Uterus (tissue), 4 donors: ENCODE results near the gene DIDO1. TPM values are rescaled to one million over a fixed set of nuclear protein-coding genes. Genes with fewer than 3 reads are reported as not detected.
A peak's percentile ranks its signal among the peaks of the same experiment; 100 is the strongest.

ENCODE experiments used
- DNase-seq, 2 donors: peaks; one replicate each; pipeline ENCODE4 v3.0.0-alpha.2; 2019 to 2020
- H3K27ac ChIP-seq, 2 donors: fragments of 200-600 bp; sonication (generic); 1 replicate in 1 of 2; 2 replicates in 1 of 2; pipeline ENCODE4 v1.5.1; 2016 to 2018
- H3K27me3 ChIP-seq, 2 donors: fragments of 200-600 bp; sonication (generic); one replicate each; pipeline ENCODE4 v1.5.1; 2018 to 2019; ENCODE audit warnings: control low read depth in 1 of 2
- H3K36me3 ChIP-seq, 2 donors: fragments of 200-600 bp; sonication (generic); one replicate each; pipeline ENCODE4 v1.5.1; 2019; ENCODE audit warnings: control low read depth in 1 of 2
- H3K4me1 ChIP-seq, 2 donors: fragments of 200-600 bp; sonication (generic); one replicate each; pipeline ENCODE4 v1.5.1; 2018 to 2019; ENCODE audit warnings: control low read depth in 1 of 2
- H3K4me3 ChIP-seq, 2 donors: fragments of 200-600 bp; sonication (generic); 1 replicate in 1 of 2; 2 replicates in 1 of 2; pipeline ENCODE4 v1.5.1; 2018 to 2019; ENCODE audit warnings: mild to moderate bottlenecking in 1 of 2
- H3K9me3 ChIP-seq, 2 donors: fragments of 200-600 bp; sonication (generic); one replicate each; pipeline ENCODE4 v1.5.1; 2019; ENCODE audit warnings: control low read depth in 1 of 2
- POLR2A ChIP-seq, 2 donors: fragments of 450-650 bp; IDR thresholded peaks; one replicate each; pipeline ENCODE4 v1.6.1; 2016; ENCODE audit warnings: antibody characterized with exemption in 2 of 2, mild to moderate bottlenecking in 1 of 2, moderate library complexity in 1 of 2
- intact Hi-C: fragments of 100-400 bp; cut with DNase I; formaldehyde crosslinking; loops from one replicate; pipeline ENCODE4 v1.15.1; 2023; ENCODE audit warnings: low total_unique reads
- total RNA-seq, 4 donors: library from RNA; depleted of rRNA in 3 of 4; stranded (reverse); fragments of >200 nt in 3 of 4; gene quantifications; one replicate each; pipeline versions ENCODE4 v1.1.0 to v1.2.4, GENCODE V29; 2014 to 2023
- TF ChIP-seq, protein P1 (sequence below), 4 experiments: fragments of 200-600 bp in 2 of 4; fragments of 450-650 bp in 2 of 4; sonication (generic) in 2 of 4; IDR thresholded peaks; one replicate each; pipeline ENCODE4 v1.5.1; 2016 to 2019; ENCODE audit warnings: antibody characterized with exemption in 4 of 4, mild to moderate bottlenecking in 2 of 4, moderate library complexity in 1 of 4
- donor health status: DM: yes; HTN: yes; CAD: no.

DIDO1 gene
- total RNA-seq, 4 donors from 2014 or later, result 20.9 to 92.8 (median 78.8) TPM

DNA sequence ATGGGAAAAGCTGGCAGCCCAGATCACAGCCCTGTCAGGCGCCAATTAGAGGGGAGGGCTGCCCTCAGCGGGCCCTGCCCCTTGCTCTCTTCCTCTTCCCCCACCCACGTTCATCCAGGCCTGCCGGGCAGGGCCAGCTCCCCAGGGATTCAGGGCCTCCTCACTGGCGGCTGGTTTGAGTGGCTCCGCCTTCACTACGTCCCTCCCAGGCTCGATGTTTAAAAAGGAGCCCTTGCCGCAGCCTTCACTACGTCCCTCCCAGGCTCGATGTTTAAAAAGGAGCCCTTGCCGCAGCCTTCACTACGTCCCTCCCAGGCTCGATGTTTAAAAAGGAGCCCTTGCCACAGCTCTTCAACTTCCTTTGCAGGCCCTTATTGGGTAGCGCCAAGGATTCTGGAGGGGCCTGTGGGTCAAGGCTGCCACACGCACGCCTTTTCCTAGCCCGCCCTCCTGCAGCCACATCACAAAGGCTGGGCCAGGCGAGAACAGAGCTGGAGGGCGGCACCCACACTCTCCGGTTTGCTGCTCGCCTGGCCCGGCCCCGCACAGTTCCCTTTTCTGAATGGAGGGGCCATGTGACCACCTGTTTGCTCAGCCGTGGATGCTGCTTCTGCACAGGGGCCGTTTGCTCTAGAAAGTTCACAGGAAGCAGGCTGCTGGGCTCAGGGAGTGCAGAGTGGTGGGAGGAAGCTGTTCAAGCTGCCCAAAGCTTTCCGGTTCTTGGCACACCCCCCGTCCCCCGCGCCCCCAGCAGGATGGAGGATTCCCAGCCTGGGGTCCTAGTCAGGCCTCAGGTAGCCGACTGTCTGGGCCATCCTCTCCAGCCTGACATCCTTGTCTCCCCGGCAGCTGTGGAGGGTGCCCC is 27.8 kb upstream of the DIDO1 start:
- Histone ChIP-seq H3K4me3 (peak overlapping the region; percentile 7 to 20), H3K9me3 (no peaks in the 10 kb centered on the region), H3K36me3 (no peaks in the 10 kb centered on the region), H3K27ac (peak overlapping the region; percentile 65 to 83), H3K27me3 (no peaks in the 10 kb centered on the region), H3K4me1 (peaks cover 5 to 18% of the 10 kb centered on the region in 2 donors)
- DNase-seq, result peak; percentile 52 to 62
- intact Hi-C loops, result no loop called here
- TF ChIP-seq, protein P1, sequence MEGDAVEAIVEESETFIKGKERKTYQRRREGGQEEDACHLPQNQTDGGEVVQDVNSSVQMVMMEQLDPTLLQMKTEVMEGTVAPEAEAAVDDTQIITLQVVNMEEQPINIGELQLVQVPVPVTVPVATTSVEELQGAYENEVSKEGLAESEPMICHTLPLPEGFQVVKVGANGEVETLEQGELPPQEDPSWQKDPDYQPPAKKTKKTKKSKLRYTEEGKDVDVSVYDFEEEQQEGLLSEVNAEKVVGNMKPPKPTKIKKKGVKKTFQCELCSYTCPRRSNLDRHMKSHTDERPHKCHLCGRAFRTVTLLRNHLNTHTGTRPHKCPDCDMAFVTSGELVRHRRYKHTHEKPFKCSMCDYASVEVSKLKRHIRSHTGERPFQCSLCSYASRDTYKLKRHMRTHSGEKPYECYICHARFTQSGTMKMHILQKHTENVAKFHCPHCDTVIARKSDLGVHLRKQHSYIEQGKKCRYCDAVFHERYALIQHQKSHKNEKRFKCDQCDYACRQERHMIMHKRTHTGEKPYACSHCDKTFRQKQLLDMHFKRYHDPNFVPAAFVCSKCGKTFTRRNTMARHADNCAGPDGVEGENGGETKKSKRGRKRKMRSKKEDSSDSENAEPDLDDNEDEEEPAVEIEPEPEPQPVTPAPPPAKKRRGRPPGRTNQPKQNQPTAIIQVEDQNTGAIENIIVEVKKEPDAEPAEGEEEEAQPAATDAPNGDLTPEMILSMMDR (IDR thresholded peaks at IDR 0.05), result no peak
- peak in 1 of 2 donors; percentile 9 for TF ChIP-seq POLR2A (IDR thresholded peaks at IDR 0.05)

DNA sequence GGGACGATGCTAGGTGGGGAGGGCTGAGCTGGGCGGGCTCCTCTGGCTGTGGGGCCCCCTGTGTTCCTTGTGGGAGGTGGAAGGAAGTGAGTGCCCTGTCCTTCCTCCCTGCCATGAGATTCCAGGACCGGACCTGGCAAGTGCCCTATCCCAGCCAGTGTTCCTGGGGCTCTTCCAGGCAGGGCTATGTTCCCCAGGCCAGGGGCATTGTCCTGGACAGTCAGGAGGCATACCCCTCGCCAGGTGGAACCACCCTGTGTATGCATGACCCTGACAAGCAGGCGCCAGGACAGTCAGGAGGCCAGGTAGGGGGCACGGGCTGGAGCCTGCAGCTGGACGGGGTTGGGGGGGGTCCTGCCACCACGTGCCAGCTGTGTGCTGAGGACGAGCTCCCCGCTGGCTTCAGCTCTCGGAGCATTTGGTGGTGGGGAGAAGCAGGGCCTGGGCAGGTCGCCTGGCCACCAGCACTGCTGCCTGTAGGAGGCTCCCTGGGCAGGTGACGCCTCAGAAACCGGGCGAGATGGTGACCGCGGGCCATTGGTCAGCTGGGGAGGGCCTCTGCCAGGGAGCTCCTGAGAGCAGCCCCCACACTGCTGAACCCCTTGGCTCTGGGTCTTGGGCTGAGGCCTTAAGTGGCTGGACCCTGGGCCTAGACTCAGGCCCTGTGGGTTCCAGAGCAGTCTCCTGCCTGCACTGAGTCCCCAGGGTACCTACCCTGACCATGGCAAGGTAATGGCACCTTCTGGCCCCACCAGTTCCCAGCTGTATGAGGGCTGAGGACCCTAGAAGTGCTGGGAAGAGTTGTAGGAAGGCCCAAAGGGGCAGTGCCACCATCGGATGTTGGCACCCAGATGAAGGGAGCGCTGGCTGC is 26.9 kb upstream of the DIDO1 start:
- no peaks in the 10 kb centered on the region for H3K27me3 ChIP-seq
- H3K4me1 ChIP-seq, result peaks cover 5 to 18% of the 10 kb centered on the region in 2 donors
- intact Hi-C loops, result no loop called here
- no peaks in the 10 kb centered on the region for H3K36me3 ChIP-seq
- DNase-seq, result no peak
- H3K9me3 ChIP-seq, result no peaks in the 10 kb centered on the region
- peak overlapping the region; percentile 65 to 83 for H3K27ac ChIP-seq
- peak overlapping the region; percentile 7 to 20 for H3K4me3 ChIP-seq
- no peak for TF ChIP-seq POLR2A (IDR thresholded peaks at IDR 0.05)
- TF ChIP-seq, protein P1 (IDR thresholded peaks at IDR 0.05), result no peak

DNA sequence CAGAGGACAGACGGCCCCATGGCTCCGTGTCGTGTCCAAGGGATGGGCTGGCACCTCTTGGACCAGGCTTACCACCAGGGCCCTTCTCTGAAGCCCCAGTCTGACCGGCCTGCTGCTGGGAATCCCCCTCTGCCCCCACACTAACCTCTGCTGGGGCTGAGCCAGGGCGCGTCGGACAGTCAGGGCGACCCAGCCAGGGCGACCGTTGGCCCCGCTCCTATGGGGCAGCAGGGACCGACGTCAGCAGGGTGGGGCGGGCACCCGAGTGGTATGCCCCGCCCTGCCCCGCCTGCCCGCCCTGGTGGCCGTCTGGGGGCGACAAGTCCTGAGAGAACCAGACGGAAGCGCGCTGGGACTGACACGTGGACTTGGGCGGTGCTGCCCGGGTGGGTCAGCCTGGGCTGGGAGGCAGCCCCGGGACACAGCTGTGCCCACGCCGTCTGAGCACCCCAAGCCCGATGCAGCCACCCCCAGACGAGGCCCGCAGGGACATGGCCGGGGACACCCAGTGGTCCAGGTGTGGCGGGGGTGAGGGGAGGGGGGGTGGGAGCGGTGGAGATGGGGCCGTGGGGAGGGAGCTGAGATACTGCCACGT is 26.2 kb upstream of the DIDO1 start, which contains the start of gene SLC17A9:
TSS of gene SLC17A9 (plus strand) at position 337 of the 595 bp plus-strand sequence. CDS start at position 459, 122 bp downstream.
- TF ChIP-seq POLR2A (IDR thresholded peaks at IDR 0.05), result no peak
- TF ChIP-seq, protein P1 (IDR thresholded peaks at IDR 0.05), result no peak
- no peaks in the 10 kb centered on the region for H3K27me3 ChIP-seq
- H3K36me3 ChIP-seq, result no peaks in the 10 kb centered on the region
- H3K9me3 ChIP-seq, result no peaks in the 10 kb centered on the region
- H3K4me1 ChIP-seq, result peaks cover 5 to 18% of the 10 kb centered on the region in 2 donors
- intact Hi-C loops, result no loop called here
- H3K27ac ChIP-seq, result peak within 1 kb of the TSS; percentile 65 to 83
- peak; percentile 32 to 38 for DNase-seq
- peak within 1 kb of the TSS; percentile 7 to 20 for H3K4me3 ChIP-seq

DNA sequence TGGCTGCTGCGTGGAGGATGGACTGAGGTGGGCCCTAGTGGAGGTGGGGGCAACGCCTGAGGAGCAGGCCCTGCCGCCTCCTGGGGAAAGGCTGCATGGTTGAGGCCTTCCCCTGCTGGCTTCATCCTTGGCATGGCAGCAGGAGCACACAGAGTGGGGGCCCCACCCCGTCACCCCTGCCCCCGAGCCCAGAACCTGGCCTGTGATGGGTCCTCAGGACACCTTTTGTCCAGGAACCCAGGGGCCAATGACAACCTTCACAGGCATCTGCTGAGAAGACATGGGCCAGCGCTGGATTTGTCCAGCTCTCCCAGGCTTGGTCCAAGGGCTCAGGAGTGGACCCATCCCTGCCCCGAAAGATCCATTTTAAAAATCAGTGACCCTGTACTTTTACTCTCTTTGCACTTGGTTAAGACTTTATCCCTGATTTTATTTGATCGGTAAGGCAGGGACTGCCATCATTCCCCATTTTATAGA is 25.6 kb upstream of the DIDO1 start:
- Histone ChIP-seq H3K9me3 (no peaks in the 10 kb centered on the region), H3K27ac (peak overlapping the region in 1 of 2 donors; percentile 83), H3K36me3 (no peaks in the 10 kb centered on the region), H3K4me3 (no peak overlapping the region), H3K27me3 (no peaks in the 10 kb centered on the region), H3K4me1 (peaks cover 5 to 18% of the 10 kb centered on the region in 2 donors)
- DNase-seq, result no peak
- intact Hi-C loops, result no loop called here
- TF ChIP-seq POLR2A (IDR thresholded peaks at IDR 0.05), result no peak
- TF ChIP-seq, protein P1 (IDR thresholded peaks at IDR 0.05), result no peak
